OCI-LY1 (cell line): ENCODE results near the gene SEMA3D.

Experiments
- H2AFZ ChIP-seq: fragments of 200-600 bp; sonication (generic), shearing (Covaris generic); 2 replicates; pipeline ENCODE4 v1.6.0; 2014; ENCODE audit warnings: antibody characterized with exemption, mild to moderate bottlenecking, low read length
- H3F3A ChIP-seq: fragments of 200-600 bp; sonication (generic), shearing (Covaris generic); 2 replicates; pipeline ENCODE4 v1.6.0; 2014; ENCODE audit warnings: mild to moderate bottlenecking, antibody characterized with exemption, low read length, moderate library complexity; ENCODE audit not compliant: insufficient read depth
- H3K27ac ChIP-seq: fragments of 200-600 bp; sonication (generic); 2 replicates; pipeline ENCODE4 v1.5.1; 2014; ENCODE audit warnings: low read length, mixed run types, mild to moderate bottlenecking, low read depth; ENCODE audit not compliant: poor library complexity, severe bottlenecking
- H3K27me3 ChIP-seq: fragments of 200-600 bp; sonication (generic); 2 replicates; pipeline ENCODE4 v1.6.0; 2014; ENCODE audit warnings: antibody characterized with exemption, mild to moderate bottlenecking, low read length, moderate library complexity; ENCODE audit not compliant: insufficient read depth
- H3K36me3 ChIP-seq: fragments of 200-600 bp; sonication (generic); 2 replicates; pipeline ENCODE4 v1.6.1; 2014; ENCODE audit warnings: mild to moderate bottlenecking, antibody characterized with exemption, low read length, moderate library complexity, mixed read lengths; ENCODE audit not compliant: insufficient read depth
- H3K4me1 ChIP-seq: fragments of 200-600 bp; sonication (generic); 2 replicates; pipeline ENCODE4 v1.5.1; 2014; ENCODE audit warnings: mild to moderate bottlenecking, low read length, moderate library complexity; ENCODE audit not compliant: insufficient read depth, severe bottlenecking
- H3K4me2 ChIP-seq: fragments of 200-600 bp; sonication (generic), shearing (Covaris generic); 2 replicates; pipeline ENCODE4 v1.6.1; 2014; ENCODE audit warnings: low read length
- H3K4me3 ChIP-seq: fragments of 200-600 bp; sonication (generic); 2 replicates; pipeline ENCODE4 v1.5.1; 2014; ENCODE audit warnings: low read length, low read depth, mild to moderate bottlenecking, mixed read lengths; ENCODE audit not compliant: poor library complexity, severe bottlenecking
- H3K79me2 ChIP-seq: fragments of 200-600 bp; shearing (Covaris generic); 2 replicates; pipeline ENCODE4 v1.6.1; 2016; ENCODE audit warnings: mixed run types, low read length, mixed read lengths; ENCODE audit not compliant: insufficient read depth
- H3K9ac ChIP-seq: fragments of 200-600 bp; sonication (generic), shearing (Covaris generic); 2 replicates; pipeline ENCODE4 v1.6.1; 2014; ENCODE audit warnings: mild to moderate bottlenecking, low read length, mixed read lengths
- H3K9me2 ChIP-seq: fragments of 200-600 bp; sonication (generic), shearing (Covaris generic); 2 replicates; pipeline ENCODE4 v1.6.1; 2014; ENCODE audit warnings: low read depth, mild to moderate bottlenecking, low read length, mixed read lengths
- H3K9me3 ChIP-seq: fragments of 200-600 bp; shearing (Covaris generic); 2 replicates; pipeline ENCODE4 v1.6.1; 2014; ENCODE audit warnings: low read length, mixed read lengths
- H4K20me1 ChIP-seq: fragments of 200-600 bp; sonication (generic), shearing (Covaris generic); 2 replicates; pipeline ENCODE4 v1.6.0; 2016; ENCODE audit warnings: mild to moderate bottlenecking, low read length; ENCODE audit not compliant: insufficient read depth
- EZH2 ChIP-seq: fragments of 200-600 bp; sonication (generic), shearing (Covaris generic); IDR thresholded peaks from 2 replicates; pipeline ENCODE4 v1.8.0; 2017; ENCODE audit warnings: borderline replicate concordance, mixed run types, mild to moderate bottlenecking, antibody characterized with exemption, low read length, moderate library complexity, mixed read lengths
- TF ChIP-seq, protein P1 (sequence below): fragments of 200-600 bp; sonication (generic), shearing (Covaris generic); IDR thresholded peaks from 2 replicates; pipeline ENCODE4 v1.5.1; 2017; ENCODE audit warnings: mild to moderate bottlenecking, antibody characterized with exemption, low read length, moderate library complexity, mixed read lengths

The SEMA3D gene

DNA sequence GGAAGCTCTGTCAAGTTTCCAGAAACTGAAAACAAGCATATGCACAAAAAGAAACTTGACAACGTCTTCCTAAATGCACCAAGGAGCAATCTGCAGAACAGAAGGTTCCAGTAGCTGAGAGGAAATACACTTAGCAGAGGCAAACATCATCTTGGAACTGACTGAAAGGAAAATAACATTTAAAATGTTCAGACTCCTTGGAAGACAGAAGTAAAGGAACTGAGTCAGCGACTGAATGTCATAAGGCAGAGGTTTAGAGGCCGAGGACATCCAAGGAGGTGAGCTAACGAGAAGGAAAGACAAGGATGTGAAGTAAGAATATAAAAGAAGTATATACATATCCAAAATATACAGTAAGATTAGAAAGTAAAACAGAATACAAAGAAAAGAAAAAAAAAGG lies 24.1 kb downstream of the SEMA3D start:
- H4K20me1 ChIP-seq: no peaks in the 10 kb centered on the region
- no peaks in the 10 kb centered on the region for H3K9me2 ChIP-seq
- H2AFZ ChIP-seq: no peak overlapping the region
- H3K79me2 ChIP-seq: no peaks in the 10 kb centered on the region
- no peak overlapping the region for H3K4me3 ChIP-seq
- H3F3A ChIP-seq: no peaks in the 10 kb centered on the region
- no peaks in the 10 kb centered on the region for H3K9me3 ChIP-seq
- H3K4me2 ChIP-seq: no peak overlapping the region
- H3K27ac ChIP-seq: no peak overlapping the region
- H3K4me1 ChIP-seq: no peaks in the 10 kb centered on the region
- H3K9ac ChIP-seq: no peak overlapping the region
- no peak for TF ChIP-seq EZH2
- TF ChIP-seq, protein P1, sequence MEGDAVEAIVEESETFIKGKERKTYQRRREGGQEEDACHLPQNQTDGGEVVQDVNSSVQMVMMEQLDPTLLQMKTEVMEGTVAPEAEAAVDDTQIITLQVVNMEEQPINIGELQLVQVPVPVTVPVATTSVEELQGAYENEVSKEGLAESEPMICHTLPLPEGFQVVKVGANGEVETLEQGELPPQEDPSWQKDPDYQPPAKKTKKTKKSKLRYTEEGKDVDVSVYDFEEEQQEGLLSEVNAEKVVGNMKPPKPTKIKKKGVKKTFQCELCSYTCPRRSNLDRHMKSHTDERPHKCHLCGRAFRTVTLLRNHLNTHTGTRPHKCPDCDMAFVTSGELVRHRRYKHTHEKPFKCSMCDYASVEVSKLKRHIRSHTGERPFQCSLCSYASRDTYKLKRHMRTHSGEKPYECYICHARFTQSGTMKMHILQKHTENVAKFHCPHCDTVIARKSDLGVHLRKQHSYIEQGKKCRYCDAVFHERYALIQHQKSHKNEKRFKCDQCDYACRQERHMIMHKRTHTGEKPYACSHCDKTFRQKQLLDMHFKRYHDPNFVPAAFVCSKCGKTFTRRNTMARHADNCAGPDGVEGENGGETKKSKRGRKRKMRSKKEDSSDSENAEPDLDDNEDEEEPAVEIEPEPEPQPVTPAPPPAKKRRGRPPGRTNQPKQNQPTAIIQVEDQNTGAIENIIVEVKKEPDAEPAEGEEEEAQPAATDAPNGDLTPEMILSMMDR: no peak
- H3K36me3 ChIP-seq: no peaks in the 10 kb centered on the region
- H3K27me3 ChIP-seq: no peaks in the 10 kb centered on the region

DNA sequence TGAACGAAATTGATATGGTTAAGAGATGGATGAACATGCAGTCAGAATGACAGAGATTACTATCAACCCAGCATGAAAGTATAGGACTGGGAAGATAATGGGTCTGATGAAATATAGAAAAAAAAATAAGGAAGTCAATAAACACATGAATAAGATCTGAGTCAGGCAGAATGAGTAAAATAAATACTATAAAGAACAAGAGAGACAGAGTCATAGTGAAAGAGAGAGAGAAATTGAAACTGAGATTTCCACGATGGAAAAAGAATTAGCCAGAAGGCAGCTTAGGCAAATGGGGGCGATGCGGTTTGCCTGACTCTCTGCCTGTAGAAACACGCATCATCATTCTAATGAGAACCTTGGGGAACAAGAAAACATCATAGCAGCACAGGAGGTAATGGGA lies 26.6 kb downstream of the SEMA3D start:
- H3K36me3 ChIP-seq: no peaks in the 10 kb centered on the region
- H3K4me2 ChIP-seq: no peak overlapping the region
- H3K79me2 ChIP-seq: no peaks in the 10 kb centered on the region
- no peaks in the 10 kb centered on the region for H3K27me3 ChIP-seq
- H3K4me3 ChIP-seq: no peak overlapping the region
- H3K27ac ChIP-seq: no peak overlapping the region
- H3K9ac ChIP-seq: no peak overlapping the region
- H2AFZ ChIP-seq: no peak overlapping the region
- no peaks in the 10 kb centered on the region for H4K20me1 ChIP-seq
- H3K9me3 ChIP-seq: no peaks in the 10 kb centered on the region
- no peaks in the 10 kb centered on the region for H3K9me2 ChIP-seq
- TF ChIP-seq, protein P1: no peak
- TF ChIP-seq EZH2: no peak
- H3F3A ChIP-seq: no peaks in the 10 kb centered on the region
- H3K4me1 ChIP-seq: no peaks in the 10 kb centered on the region

DNA sequence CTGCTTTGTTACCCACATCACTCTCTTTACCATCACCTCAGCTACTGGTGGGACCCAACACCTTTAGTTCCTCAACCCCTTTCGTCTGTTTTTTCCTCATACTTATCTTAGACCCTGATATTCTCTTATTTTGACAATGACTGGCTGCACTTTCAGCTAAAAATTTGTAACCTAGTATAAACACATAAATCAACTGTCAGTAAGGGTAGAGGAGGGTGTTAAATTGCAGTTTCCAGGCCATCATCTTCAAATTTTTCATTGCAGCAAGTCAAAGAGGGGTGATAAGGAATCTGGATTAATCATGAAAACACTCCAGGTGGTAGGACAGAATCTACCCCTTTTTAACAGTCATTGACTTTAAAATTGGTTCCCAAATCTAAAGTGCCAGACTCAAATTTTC lies 27.9 kb downstream of the SEMA3D start:
- Histone ChIP-seq H3K4me2 (no peak overlapping the region), H3K79me2 (no peaks in the 10 kb centered on the region), H3K27me3 (no peaks in the 10 kb centered on the region), H3K9me2 (no peaks in the 10 kb centered on the region), H3K4me1 (no peaks in the 10 kb centered on the region), H3F3A (no peaks in the 10 kb centered on the region), H3K9me3 (no peaks in the 10 kb centered on the region), H3K27ac (no peak overlapping the region), H4K20me1 (no peaks in the 10 kb centered on the region), H2AFZ (no peak overlapping the region), H3K36me3 (no peaks in the 10 kb centered on the region), H3K4me3 (no peak overlapping the region), H3K9ac (no peak overlapping the region)
- TF ChIP-seq, protein P1: no peak
- no peak for TF ChIP-seq EZH2
